ENCODE measurements around the gene LSM2. TPM values are rescaled to one million over a fixed set of nuclear protein-coding genes. Genes with fewer than 3 reads are reported as not detected.
A peak's percentile ranks its signal among the peaks of the same experiment; 100 is the strongest.
"Not testable (repeated sequence)": the region's sequence is repeated elsewhere in the genome, so short reads cannot be mapped to it uniquely, and the experiment has no call there.

LSM2 gene
- total RNA-seq, 1 donor from 2014 or later, result 61.3 TPM

- H3K4me3 ChIP-seq, result peak overlapping the region; percentile 73 to 82
- H3K4me1 ChIP-seq, result peaks cover 14 to 34% of the 10 kb centered on the region in 2 donors
- intact Hi-C loops (cut with DNase I), result loop anchor here (1.0 to 10.0 kb wide), 4 partner anchors 58 to 286 kb away; partner anchors contain the start of genes ATP6V1G2, CSNK2B, DDX39B and LY6G5B
- no peaks in the 10 kb centered on the region for H3K36me3 ChIP-seq
- TF ChIP-seq CTCF (IDR thresholded peaks at IDR 0.05), result no peak
- no peaks in the 10 kb centered on the region for H3K9me3 ChIP-seq
- H3K27me3 ChIP-seq, result no peaks in the 10 kb centered on the region
- DNase-seq (ENCODE audit: low spot score in 2 of 2), result no peak
- peak overlapping the region; percentile 63 to 79 for H3K27ac ChIP-seq
Observed at GRCh38 chr6:31830886-31831335, 24.1 kb upstream of the LSM2 start.

GRCh38 chr6:31829633-31830283 lies 23.0 kb upstream of the LSM2 start:
- Histone ChIP-seq H3K36me3 (no peaks in the 10 kb centered on the region), H3K9me3 (no peaks in the 10 kb centered on the region), H3K27me3 (no peaks in the 10 kb centered on the region), H3K4me3 (peak overlapping the region; percentile 73 to 82), H3K4me1 (peaks cover 16 to 35% of the 10 kb centered on the region in 2 donors), H3K27ac (peak overlapping the region; percentile 63 to 79)
- TF ChIP-seq CTCF (IDR thresholded peaks at IDR 0.05), result peak; percentile 22 to 46 (median 31)
- intact Hi-C loops (cut with DNase I), result loop anchor here (1.0 to 10.0 kb wide), 4 partner anchors 57 to 285 kb away; partner anchors contain the start of genes ATP6V1G2, CSNK2B, DDX39B and LY6G5B
- no peak for DNase-seq (ENCODE audit: low spot score in 2 of 2)

GRCh38 chr6:31827286-31828079 lies 20.7 kb upstream of the LSM2 start, which contains the start of gene HSPA1B:
TSS of gene HSPA1B (plus strand) at chr6:31827738. CDS start at chr6:31827951, 213 bp downstream.
- DNase-seq (ENCODE audit: low spot score in 2 of 2), result peak; percentile 99 to 100
- intact Hi-C loops (cut with DNase I), result loop anchor here (2.0 kb wide), 2 partner anchors 31 to 93 kb away; no protein-coding TSS in a partner anchor
- no peak for TF ChIP-seq CTCF (IDR thresholded peaks at IDR 0.05)
- H3K27me3 ChIP-seq, result no peaks in the 10 kb centered on the region
- peak within 1 kb of the TSS; percentile 91 to 93 for H3K27ac ChIP-seq
- peaks cover 20 to 35% of the 10 kb centered on the region in 2 donors for H3K4me1 ChIP-seq
- H3K4me3 ChIP-seq, result peak within 1 kb of the TSS; percentile 56 to 90
- no peaks in the 10 kb centered on the region for H3K36me3 ChIP-seq
- H3K9me3 ChIP-seq, result no peaks in the 10 kb centered on the region

GRCh38 chr6:31826793-31827285 lies 20.1 kb upstream of the LSM2 start:
- TF ChIP-seq CTCF (IDR thresholded peaks at IDR 0.05), result no peak
- peak in 1 of 2 donors; percentile 94 for DNase-seq (ENCODE audit: low spot score in 2 of 2)
- Histone ChIP-seq H3K27me3 (no peaks in the 10 kb centered on the region), H3K4me3 (peak overlapping the region; percentile 3 to 90), H3K4me1 (peaks cover 19 to 34% of the 10 kb centered on the region in 2 donors), H3K27ac (peak overlapping the region; percentile 91 to 93), H3K9me3 (no peaks in the 10 kb centered on the region), H3K36me3 (no peaks in the 10 kb centered on the region)
- intact Hi-C loops (cut with DNase I), result loop anchor here (2.0 kb wide), 2 partner anchors 30 to 92 kb away; no protein-coding TSS in a partner anchor

GRCh38 chr6:31825553-31825952 lies 18.8 kb upstream of the LSM2 start:
- Histone ChIP-seq H3K4me3 (no peak overlapping the region), H3K27ac (peak overlapping the region; percentile 93 to 96), H3K36me3 (no peaks in the 10 kb centered on the region), H3K27me3 (no peaks in the 10 kb centered on the region), H3K4me1 (peaks cover 15 to 30% of the 10 kb centered on the region in 2 donors), H3K9me3 (no peaks in the 10 kb centered on the region)
- DNase-seq (ENCODE audit: low spot score in 2 of 2), result no peak
- TF ChIP-seq CTCF (IDR thresholded peaks at IDR 0.05), result no peak
- intact Hi-C loops (cut with DNase I), result no loop called here

GRCh38 chr6:31823592-31824196 lies 16.9 kb upstream of the LSM2 start:
- peak overlapping the region; percentile 96 to 99 for H3K27ac ChIP-seq
- H3K4me3 ChIP-seq; H3K9me3 ChIP-seq; H3K36me3 ChIP-seq; DNase-seq (ENCODE audit: low spot score in 2 of 2); intact Hi-C loops (cut with DNase I); H3K27me3 ChIP-seq: not testable (repeated sequence)
- peaks cover 15 to 45% of the 10 kb centered on the region in 2 donors for H3K4me1 ChIP-seq

Data from ascending aorta (tissue), 2 donors.